RWPE2 (cell line): Measurements from ENCODE around the gene PIK3C2B.

Experiments
- ATAC-seq: fragments of 200-7000 bp; cut with Tn5 transposase; 3 replicates; pipeline ENCODE4 v1.9.1; 2021; ENCODE audit warnings: low read depth
- DNase-seq: peaks from one replicate; pipeline ENCODE4 v3.0.0-alpha.2; 2020; ENCODE audit warnings: low spot score
- H3K27ac ChIP-seq: fragments of 450-650 bp; 2 replicates; pipeline ENCODE4 v1.5.1; 2017; ENCODE audit warnings: mild to moderate bottlenecking; ENCODE audit not compliant: poor library complexity, severe bottlenecking
- H3K27me3 ChIP-seq: fragments of 250-450 bp; sonication (Bioruptor Pico); 2 replicates; pipeline ENCODE4 v1.5.1; 2021; ENCODE audit warnings: mild to moderate bottlenecking, moderate library complexity; ENCODE audit not compliant: insufficient read depth, poor library complexity, severe bottlenecking
- H3K36me3 ChIP-seq: fragments of 250-450 bp; sonication (Bioruptor Pico); 2 replicates; pipeline ENCODE4 v1.5.1; 2020; ENCODE audit warnings: low read depth, mild to moderate bottlenecking, moderate library complexity
- H3K4me1 ChIP-seq: fragments of 250-450 bp; sonication (Bioruptor Pico); 2 replicates; pipeline ENCODE4 v1.5.1; 2021; ENCODE audit warnings: mild to moderate bottlenecking, moderate library complexity; ENCODE audit not compliant: insufficient read depth, poor library complexity, severe bottlenecking
- H3K4me3 ChIP-seq: fragments of 250-450 bp; sonication (Bioruptor Pico); 2 replicates; pipeline ENCODE4 v1.5.1; 2021; ENCODE audit warnings: mild to moderate bottlenecking, moderate library complexity; ENCODE audit not compliant: severe bottlenecking
- H3K9me3 ChIP-seq: fragments of 250-450 bp; sonication (Bioruptor Pico); 2 replicates; pipeline ENCODE4 v1.5.1; 2021; ENCODE audit warnings: mild to moderate bottlenecking, moderate library complexity; ENCODE audit not compliant: severe bottlenecking
- TF ChIP-seq, protein P1 (sequence below): fragments of 450-650 bp; IDR thresholded peaks from one replicate; pipeline ENCODE4 v1.5.1; 2017; ENCODE audit warnings: mild to moderate bottlenecking, moderate library complexity; ENCODE audit not compliant: poor library complexity, severe bottlenecking

Gene PIK3C2B

GRCh38 chr1:204447190-204447589, 47.4 kb downstream of the PIK3C2B start:
- Histone ChIP-seq H3K36me3 (peaks cover 8% of the 10 kb centered on the region; the same call in 1 of the 2 replicates), H3K27ac (no peak overlapping the region), H3K4me1 (peaks cover 26% of the 10 kb centered on the region), H3K27me3 (no peaks in the 10 kb centered on the region), H3K9me3 (no peaks in the 10 kb centered on the region), H3K4me3 (no peak overlapping the region)
- DNase-seq: no peak
- no peak for ATAC-seq
- TF ChIP-seq, protein P1, sequence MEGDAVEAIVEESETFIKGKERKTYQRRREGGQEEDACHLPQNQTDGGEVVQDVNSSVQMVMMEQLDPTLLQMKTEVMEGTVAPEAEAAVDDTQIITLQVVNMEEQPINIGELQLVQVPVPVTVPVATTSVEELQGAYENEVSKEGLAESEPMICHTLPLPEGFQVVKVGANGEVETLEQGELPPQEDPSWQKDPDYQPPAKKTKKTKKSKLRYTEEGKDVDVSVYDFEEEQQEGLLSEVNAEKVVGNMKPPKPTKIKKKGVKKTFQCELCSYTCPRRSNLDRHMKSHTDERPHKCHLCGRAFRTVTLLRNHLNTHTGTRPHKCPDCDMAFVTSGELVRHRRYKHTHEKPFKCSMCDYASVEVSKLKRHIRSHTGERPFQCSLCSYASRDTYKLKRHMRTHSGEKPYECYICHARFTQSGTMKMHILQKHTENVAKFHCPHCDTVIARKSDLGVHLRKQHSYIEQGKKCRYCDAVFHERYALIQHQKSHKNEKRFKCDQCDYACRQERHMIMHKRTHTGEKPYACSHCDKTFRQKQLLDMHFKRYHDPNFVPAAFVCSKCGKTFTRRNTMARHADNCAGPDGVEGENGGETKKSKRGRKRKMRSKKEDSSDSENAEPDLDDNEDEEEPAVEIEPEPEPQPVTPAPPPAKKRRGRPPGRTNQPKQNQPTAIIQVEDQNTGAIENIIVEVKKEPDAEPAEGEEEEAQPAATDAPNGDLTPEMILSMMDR: no peak

- Histone ChIP-seq H3K27me3 (no peaks in the 10 kb centered on the region), H3K9me3 (no peaks in the 10 kb centered on the region), H3K4me1 (peaks cover 26% of the 10 kb centered on the region), H3K4me3 (no peak overlapping the region), H3K36me3 (peaks cover 8% of the 10 kb centered on the region; the same call in 1 of the 2 replicates), H3K27ac (no peak overlapping the region)
- DNase-seq: no peak
- TF ChIP-seq, protein P1: peak; percentile 65
- ATAC-seq: no peak
Measured at GRCh38 chr1:204446413-204447111, 48.0 kb downstream of the PIK3C2B start.

DNA sequence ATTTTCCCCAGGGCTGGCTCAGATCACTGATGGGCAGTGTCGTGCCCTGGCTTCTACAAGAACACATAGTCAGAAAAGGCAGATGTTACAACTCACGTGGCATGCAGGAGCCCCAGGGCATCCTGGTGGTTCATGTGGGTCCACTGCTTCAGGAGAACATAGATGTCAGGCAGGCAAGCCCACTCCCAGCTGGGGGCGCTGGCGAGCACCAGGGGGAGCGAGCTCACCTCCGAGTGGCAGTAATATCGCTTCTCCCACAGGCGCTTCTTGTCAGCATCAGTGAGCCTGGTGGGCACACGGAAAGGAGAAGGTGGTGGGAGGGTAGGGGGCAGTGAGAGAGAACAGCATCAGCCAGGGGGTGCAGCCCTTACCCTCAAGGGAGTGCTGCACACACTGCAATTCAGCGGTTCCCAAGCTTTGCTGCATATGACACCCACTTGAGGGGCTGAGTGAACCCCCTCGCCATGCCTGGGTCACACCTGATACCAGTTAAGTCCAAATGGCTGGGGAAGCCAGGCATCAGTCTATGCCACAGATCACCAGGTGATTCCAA, 48.7 kb downstream of the PIK3C2B start:
- Histone ChIP-seq H3K27ac (no peak overlapping the region), H3K27me3 (no peaks in the 10 kb centered on the region), H3K9me3 (no peaks in the 10 kb centered on the region), H3K36me3 (peaks cover 8% of the 10 kb centered on the region; the same call in 1 of the 2 replicates), H3K4me1 (peaks cover 26% of the 10 kb centered on the region), H3K4me3 (no peak overlapping the region)
- no peak for ATAC-seq
- no peak for DNase-seq
- TF ChIP-seq, protein P1: no peak
